HL-60/S4 treated with retinoic acid at 250 ng/mL for 4 days and 3 days (cell line): Measurements from ENCODE around the gene MICB.

Experiments used
- in situ Hi-C: fragments of 300-500 bp; cut with MboI; formaldehyde crosslinking; loops from 2 replicates; pipeline ENCODE4 v1.7.0; 2022; ENCODE audit warnings: low sequenced_read_pairs

The MICB gene

GRCh38 chr6:31559606-31559957 lies 61.6 kb downstream of the MICB start:
- in situ Hi-C loops: no loop called here

- in situ Hi-C loops: loop anchor here (5.0 kb wide), 1 partner anchor 37 kb away; no protein-coding TSS in a partner anchor
These were observed 62.2 kb downstream of the MICB start for GRCh38 chr6:31559958-31560696.

- in situ Hi-C loops: loop anchor here (5.0 kb wide), 1 partner anchor 37 kb away; no protein-coding TSS in a partner anchor
These were observed 62.7 kb downstream of the MICB start for GRCh38 chr6:31560697-31561058.
